Esophagus muscularis mucosa (tissue), 4 donors: Measurements from ENCODE around the gene GTF2H1.

Experiments
- EP300 ChIP-seq: sonication (generic); formaldehyde crosslinking; IDR thresholded peaks from one replicate; pipeline ENCODE4 v1.6.1; 2017; ENCODE audit warnings: antibody characterized with exemption
- POLR2A ChIP-seq: fragments of 450-650 bp; IDR thresholded peaks from one replicate; pipeline ENCODE4 v1.6.1; 2017; ENCODE audit warnings: antibody characterized with exemption, moderate library complexity, mild to moderate bottlenecking, low read depth
- POLR2AphosphoS5 ChIP-seq, 2 donors: sonication (generic); formaldehyde crosslinking; IDR thresholded peaks; one replicate each; pipeline ENCODE4 v1.6.1; 2017; ENCODE audit warnings: antibody characterized with exemption in 2 of 2
- TF ChIP-seq, protein P1 (sequence below), 3 experiments: fragments of 200-600 bp in 2 of 3; fragments of 450-650 bp in 1 of 3; sonication (generic) in 2 of 3; IDR thresholded peaks; one replicate each; pipeline ENCODE4 v1.5.1; 2017 to 2019; ENCODE audit warnings: antibody characterized with exemption in 3 of 3, mild to moderate bottlenecking in 2 of 3, moderate library complexity in 1 of 3

DNA sequence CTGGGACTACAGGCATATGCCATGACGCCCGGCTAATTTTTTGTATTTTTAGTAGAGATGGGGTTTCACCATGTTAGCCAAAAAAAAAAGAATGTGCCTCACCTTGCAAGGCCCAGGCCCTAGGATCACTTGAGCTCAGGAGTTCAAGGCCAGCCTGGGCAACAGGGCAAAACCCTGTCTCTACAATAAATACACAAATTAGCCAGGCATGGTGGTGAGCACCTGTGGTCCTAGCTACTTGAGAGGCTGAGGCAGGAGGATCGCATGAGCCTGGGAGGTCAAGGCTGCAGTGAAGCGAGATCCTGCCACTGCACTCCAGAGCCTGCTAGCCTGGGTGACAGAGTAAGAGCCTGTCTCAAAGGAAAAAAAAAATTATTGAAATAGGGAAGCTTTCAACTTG lies 81.7 kb downstream of the GTF2H1 start:
- TF ChIP-seq EP300 (no peak), POLR2A (no peak), POLR2AphosphoS5 (IDR thresholded peaks at IDR 0.05) (no peak)
- TF ChIP-seq, protein P1, sequence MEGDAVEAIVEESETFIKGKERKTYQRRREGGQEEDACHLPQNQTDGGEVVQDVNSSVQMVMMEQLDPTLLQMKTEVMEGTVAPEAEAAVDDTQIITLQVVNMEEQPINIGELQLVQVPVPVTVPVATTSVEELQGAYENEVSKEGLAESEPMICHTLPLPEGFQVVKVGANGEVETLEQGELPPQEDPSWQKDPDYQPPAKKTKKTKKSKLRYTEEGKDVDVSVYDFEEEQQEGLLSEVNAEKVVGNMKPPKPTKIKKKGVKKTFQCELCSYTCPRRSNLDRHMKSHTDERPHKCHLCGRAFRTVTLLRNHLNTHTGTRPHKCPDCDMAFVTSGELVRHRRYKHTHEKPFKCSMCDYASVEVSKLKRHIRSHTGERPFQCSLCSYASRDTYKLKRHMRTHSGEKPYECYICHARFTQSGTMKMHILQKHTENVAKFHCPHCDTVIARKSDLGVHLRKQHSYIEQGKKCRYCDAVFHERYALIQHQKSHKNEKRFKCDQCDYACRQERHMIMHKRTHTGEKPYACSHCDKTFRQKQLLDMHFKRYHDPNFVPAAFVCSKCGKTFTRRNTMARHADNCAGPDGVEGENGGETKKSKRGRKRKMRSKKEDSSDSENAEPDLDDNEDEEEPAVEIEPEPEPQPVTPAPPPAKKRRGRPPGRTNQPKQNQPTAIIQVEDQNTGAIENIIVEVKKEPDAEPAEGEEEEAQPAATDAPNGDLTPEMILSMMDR (IDR thresholded peaks at IDR 0.05): no peak
